Fibroblast of peridontal ligament (primary cell): Measurements from ENCODE around the gene RPL10A.
"Not testable (repeated sequence)": the region's sequence is repeated elsewhere in the genome, so short reads cannot be mapped to it uniquely, and the experiment has no call there.

Source experiments
- DNase-seq: peaks from one replicate; pipeline ENCODE4 v3.0.0-alpha.2; 2010; ENCODE audit errors: extremely low read depth

Gene RPL10A

GRCh38 chr6:35510916-35511561 is 42.8 kb downstream of the RPL10A start:
- DNase-seq = no peak

- DNase-seq = no peak
Measured at GRCh38 chr6:35511562-35511941, 43.4 kb downstream of the RPL10A start.

- no peak for DNase-seq
Measured at GRCh38 chr6:35512006-35512405, 43.8 kb downstream of the RPL10A start.

GRCh38 chr6:35512740-35513139 is 44.5 kb downstream of the RPL10A start, which contains the start of gene TULP1:
TULP1 (minus strand) TSS chr6:35512896; CDS start chr6:35512858, 38 bp downstream.
- no peak for DNase-seq

GRCh38 chr6:35514587-35514986 is 46.4 kb downstream of the RPL10A start:
- DNase-seq = no peak

GRCh38 chr6:35515939-35516338 is 47.7 kb downstream of the RPL10A start:
- DNase-seq = not testable (repeated sequence)

- DNase-seq = no peak
Measured at GRCh38 chr6:35516712-35517111, 48.5 kb downstream of the RPL10A start.

GRCh38 chr6:35517978-35518377 is 49.8 kb downstream of the RPL10A start:
- DNase-seq = not testable (repeated sequence)

- DNase-seq = no peak
Measured at GRCh38 chr6:35518566-35519312, 50.5 kb downstream of the RPL10A start.

GRCh38 chr6:35519313-35520015 is 51.3 kb downstream of the RPL10A start:
- DNase-seq = no peak
